ENCODE data around the gene SEMA4F. TPM values are rescaled to one million over a fixed set of nuclear protein-coding genes. Genes with fewer than 3 reads are reported as not detected.

SEMA4F gene
- total and polyA plus RNA-seq, 2 donors: 2.2 to 5.0 TPM

DNA sequence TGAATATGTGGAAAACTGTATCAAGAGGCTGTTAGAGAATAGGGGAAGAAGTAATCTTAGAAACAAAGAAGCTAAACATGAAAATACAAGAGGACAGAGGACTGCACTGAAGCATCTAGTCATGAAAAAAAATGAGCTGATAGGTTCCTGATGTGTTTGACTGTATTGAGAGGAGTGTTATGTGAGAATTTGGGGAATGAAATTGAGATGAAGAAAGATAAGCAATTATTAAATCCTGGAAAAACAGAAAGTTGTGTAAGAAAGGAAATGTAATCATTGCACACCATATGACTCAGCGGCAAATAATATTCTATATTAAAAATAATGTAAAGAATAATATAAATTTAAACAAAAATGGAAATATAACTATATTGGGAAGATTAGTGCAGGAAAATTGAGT, 71.2 kb downstream of the SEMA4F start:
- H3K36me3 ChIP-seq (ENCODE audit: insufficient read depth): no peaks in the 10 kb centered on the region
- H3K27ac ChIP-seq (ENCODE audit: low read depth): no peak overlapping the region
- H3K4me3 ChIP-seq (ENCODE audit: low read depth, low read length): no peak overlapping the region
- DNase-seq (ENCODE audit: extremely low spot score): no peak
- no peaks in the 10 kb centered on the region for H3K4me1 ChIP-seq (ENCODE audit: insufficient read depth)
- 94% methylated on average over 1 of the region's 1 CpG for whole genome bisulfite sequencing

DNA sequence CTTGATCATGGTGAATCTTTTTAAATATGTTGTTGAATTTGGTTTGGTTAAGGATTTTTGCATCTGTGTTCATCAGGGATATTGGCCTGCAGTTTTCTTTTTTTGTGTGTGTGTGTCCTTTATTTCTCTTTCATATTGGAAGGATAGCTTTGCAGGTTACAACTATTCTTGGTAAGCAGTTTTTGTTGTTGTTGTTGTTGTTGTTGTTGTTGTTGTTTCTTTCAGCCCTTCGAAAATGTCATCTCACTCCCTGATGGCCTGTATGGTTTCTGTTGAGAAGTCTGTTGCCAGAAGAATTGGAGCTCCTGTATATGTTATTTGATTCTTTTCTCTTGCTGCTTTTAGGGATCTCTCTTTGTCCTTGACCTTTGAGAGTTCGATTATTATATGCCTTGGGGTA, 74.8 kb downstream of the SEMA4F start:
- no peak overlapping the region for H3K4me3 ChIP-seq (ENCODE audit: low read depth, low read length)
- H3K4me1 ChIP-seq (ENCODE audit: insufficient read depth): no peaks in the 10 kb centered on the region
- WGBS: 71% methylated on average over 2 of the region's 2 CpGs
- H3K36me3 ChIP-seq (ENCODE audit: insufficient read depth): no peaks in the 10 kb centered on the region
- no peak overlapping the region for H3K27ac ChIP-seq (ENCODE audit: low read depth)
- DNase-seq (ENCODE audit: extremely low spot score): no peak

DNA sequence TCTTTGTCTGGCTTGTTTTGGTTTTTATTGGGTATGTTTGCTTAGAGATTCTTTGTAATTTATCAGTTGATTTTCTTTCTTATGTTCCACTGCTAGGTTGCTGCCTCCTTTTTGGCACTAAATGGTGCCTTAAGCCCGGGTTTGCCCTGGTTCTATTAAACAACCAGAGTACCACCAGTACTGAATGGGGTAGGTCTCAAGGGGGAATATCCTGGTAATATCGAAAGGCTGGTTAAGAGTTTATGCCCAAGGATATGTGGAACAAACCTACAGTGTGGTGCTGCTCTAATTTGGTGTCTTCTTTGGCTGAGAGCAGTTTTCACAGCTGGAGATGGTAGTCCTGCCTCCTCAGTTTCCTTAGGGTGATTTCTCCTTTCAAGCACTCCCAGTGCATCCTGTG, 76.5 kb downstream of the SEMA4F start:
- DNase-seq (ENCODE audit: extremely low spot score): no peak
- H3K4me1 ChIP-seq (ENCODE audit: insufficient read depth): no peaks in the 10 kb centered on the region
- H3K36me3 ChIP-seq (ENCODE audit: insufficient read depth): no peaks in the 10 kb centered on the region
- no peak overlapping the region for H3K4me3 ChIP-seq (ENCODE audit: low read depth, low read length)
- WGBS: 87% methylated on average over 2 of the region's 2 CpGs
- H3K27ac ChIP-seq (ENCODE audit: low read depth): no peak overlapping the region

Other genes with a start within 250 kb of the SEMA4F start
- 0.74 TPM for gene C2orf81, start 232.6 kb upstream of the SEMA4F start, total RNA-seq
- gene C2orf81, start 232.6 kb upstream of the SEMA4F start, polyA plus RNA-seq: 4.9 TPM
- gene WDR54, start 232.5 kb upstream of the SEMA4F start, total RNA-seq: 7.8 TPM
- 21.5 TPM for gene WDR54, start 232.5 kb upstream of the SEMA4F start, polyA plus RNA-seq
- 18.0 TPM for gene RTKN, start 212.3 kb upstream of the SEMA4F start, total RNA-seq
- gene RTKN, start 212.3 kb upstream of the SEMA4F start, polyA plus RNA-seq: 14.2 TPM
- gene INO80B, start 199.2 kb upstream of the SEMA4F start, total RNA-seq: 13.5 TPM
- 35.2 TPM for gene INO80B, start 199.2 kb upstream of the SEMA4F start, polyA plus RNA-seq
- gene WBP1, start 195.8 kb upstream of the SEMA4F start, total RNA-seq: 23.1 TPM
- gene WBP1, start 195.8 kb upstream of the SEMA4F start, polyA plus RNA-seq: 99.3 TPM
- gene MOGS, start 188.9 kb upstream of the SEMA4F start, total RNA-seq: 28.4 TPM
- 27.2 TPM for gene MOGS, start 188.9 kb upstream of the SEMA4F start, polyA plus RNA-seq
- 14.0 TPM for gene MRPL53, start 181.6 kb upstream of the SEMA4F start, total RNA-seq
- 75.2 TPM for gene MRPL53, start 181.6 kb upstream of the SEMA4F start, polyA plus RNA-seq
- 28.2 TPM for gene CCDC142, start 171.2 kb upstream of the SEMA4F start, total RNA-seq
- gene CCDC142, start 171.2 kb upstream of the SEMA4F start, polyA plus RNA-seq: 7.0 TPM
- gene TTC31, start 171.2 kb upstream of the SEMA4F start, total RNA-seq: 10.8 TPM
- 20.9 TPM for gene TTC31, start 171.2 kb upstream of the SEMA4F start, polyA plus RNA-seq
- gene LBX2, start 154.6 kb upstream of the SEMA4F start, total RNA-seq: 0.95 TPM
- 0.95 TPM for gene LBX2, start 154.6 kb upstream of the SEMA4F start, polyA plus RNA-seq
- gene PCGF1, start 146.6 kb upstream of the SEMA4F start, total RNA-seq: 21.7 TPM
- 19.2 TPM for gene PCGF1, start 146.6 kb upstream of the SEMA4F start, polyA plus RNA-seq
- 0.63 TPM for gene TLX2, start 139.8 kb upstream of the SEMA4F start, total RNA-seq
- 0.51 TPM for gene TLX2, start 139.8 kb upstream of the SEMA4F start, polyA plus RNA-seq
- 0.37 TPM for gene DQX1, start 128.0 kb upstream of the SEMA4F start, total RNA-seq
- 0.27 TPM for gene DQX1, start 128.0 kb upstream of the SEMA4F start, polyA plus RNA-seq
- gene AUP1, start 124.5 kb upstream of the SEMA4F start, total RNA-seq: 57.7 TPM
- 112 TPM for gene AUP1, start 124.5 kb upstream of the SEMA4F start, polyA plus RNA-seq
- 25.1 TPM for gene HTRA2, start 124.3 kb upstream of the SEMA4F start, total RNA-seq
- 37.3 TPM for gene HTRA2, start 124.3 kb upstream of the SEMA4F start, polyA plus RNA-seq
- 14.6 TPM for gene LOXL3, start 100.3 kb upstream of the SEMA4F start, total RNA-seq
- 8.6 TPM for gene LOXL3, start 100.3 kb upstream of the SEMA4F start, polyA plus RNA-seq
- gene DOK1, start 99.5 kb upstream of the SEMA4F start, total RNA-seq: 6.0 TPM
- gene DOK1, start 99.5 kb upstream of the SEMA4F start, polyA plus RNA-seq: 18.7 TPM
- gene M1AP, start 5.9 kb upstream of the SEMA4F start, total RNA-seq: 0.21 TPM
- 0.15 TPM for gene M1AP, start 5.9 kb upstream of the SEMA4F start, polyA plus RNA-seq
- 9.7 TPM for gene HK2, start 179.9 kb downstream of the SEMA4F start, total RNA-seq
- gene HK2, start 179.9 kb downstream of the SEMA4F start, polyA plus RNA-seq: 8.2 TPM

Measured in urinary bladder (tissue), 4 donors.